HepG2 (cell line): ENCODE measurements around the gene KIAA0930. TPM values are rescaled to one million over a fixed set of nuclear protein-coding genes. Genes with fewer than 3 reads are reported as not detected.

Source experiments
- ATAC-seq: fragments of 200-7000 bp; cut with Tn5 transposase; 3 replicates; pipeline ENCODE4 v1.9.1; 2020; ENCODE audit warnings: mild to moderate bottlenecking, moderate library complexity
- BruUV-seq: library from RNA; stranded (reverse); fragments of 400-500 nt; replicated peaks from 2 replicates; lab custom pipeline; 2021; lab: Mats Ljungman, UMichigan
- CTCF ChIA-PET: fragments of 300-600 bp; formaldehyde crosslinking; extraction: SDS; loops from one replicate; lab custom pipeline; 2021; ENCODE audit warnings: low total read pairs, inconsistent platforms, low intra/inter-chr PET ratio; lab: Yijun Ruan, JAX
- POLR2A ChIA-PET: fragments of 350-600 bp; sonication (Branson Sonifier 250); formaldehyde crosslinking; loops from one replicate; lab custom pipeline; 2020; ENCODE audit warnings: antibody characterized with exemption, inconsistent platforms; lab: Yijun Ruan, JAX
- DNase-seq: peaks from one replicate; pipeline ENCODE4 v3.0.0-alpha.2; 2015; ENCODE audit warnings: low spot score
- FAIRE-seq: peaks from 3 replicates; lab custom pipeline; 2011; peaks lifted over from hg19 to GRCh38; lab: Jason Lieb, UNC
- H2AFZ ChIP-seq: one replicate; pipeline ENCODE4 v1.6.1; 2011; ENCODE audit warnings: low read length, inconsistent platforms
- H3K27ac ChIP-seq: fragments of 300-600 bp; 3 replicates; pipeline ENCODE4 v1.8.0; 2011; ENCODE audit warnings: mixed run types, mild to moderate bottlenecking, mixed read lengths, low read length, inconsistent platforms; ENCODE audit not compliant: insufficient read depth; ENCODE audit errors: extremely low read length
- H3K27me3 ChIP-seq, 2 experiments: fragments of 200-600 bp in 1 of 2; 2 replicates in 1 of 2; 3 replicates in 1 of 2; pipeline versions ENCODE4 v1.6.0 to v1.8.0; 2011; ENCODE audit warnings: low read length in 2 of 2, mild to moderate bottlenecking in 2 of 2, moderate library complexity in 2 of 2, inconsistent platforms in 1 of 2; ENCODE audit not compliant: insufficient read depth in 2 of 2, control insufficient read depth in 1 of 2
- H3K36me3 ChIP-seq, 2 experiments: fragments of 200-600 bp in 1 of 2; replicated peaks in 1 of 2; 2 replicates in 1 of 2; 3 replicates in 1 of 2; pipeline versions ENCODE4 v1.5.1 to v1.8.0; 2011; ENCODE audit warnings: low read length in 2 of 2, inconsistent platforms in 1 of 2; ENCODE audit not compliant: insufficient read depth in 2 of 2, control insufficient read depth in 1 of 2
- H3K4me1 ChIP-seq: 2 replicates; pipeline ENCODE4 v1.5.1; 2012; ENCODE audit warnings: low read length, inconsistent platforms; ENCODE audit not compliant: insufficient read depth
- H3K4me2 ChIP-seq: 2 replicates; pipeline ENCODE4 v1.6.0; 2011; ENCODE audit warnings: low read depth, low read length, inconsistent platforms
- H3K4me3 ChIP-seq, 3 experiments: fragments of 200-600 bp in 1 of 3; sonication (generic), shearing (Covaris generic) in 1 of 3; replicated peaks in 1 of 3; 2 replicates each; pipeline ENCODE4 v1.5.1; 2011 to 2016; ENCODE audit warnings: low read length in 3 of 3, inconsistent platforms in 2 of 3, low read depth in 2 of 3, mild to moderate bottlenecking in 2 of 3, control low read depth in 1 of 3, mixed read lengths in 1 of 3; ENCODE audit not compliant: insufficient read depth in 1 of 3
- H3K79me2 ChIP-seq: one replicate; pipeline ENCODE4 v1.6.1; 2011; ENCODE audit warnings: low read length, inconsistent platforms; ENCODE audit not compliant: insufficient read depth
- H3K9ac ChIP-seq: 2 replicates; pipeline ENCODE4 v1.6.0; 2011; ENCODE audit warnings: mild to moderate bottlenecking, low read depth, low read length, inconsistent platforms; ENCODE audit not compliant: insufficient read depth
- H3K9me3 ChIP-seq: 2 replicates; pipeline ENCODE4 v1.5.1; 2012; ENCODE audit warnings: mild to moderate bottlenecking, low read length
- H4K20me1 ChIP-seq: 2 replicates; pipeline ENCODE4 v1.6.0; 2011; ENCODE audit warnings: inconsistent platforms, mild to moderate bottlenecking, low read length, moderate library complexity; ENCODE audit not compliant: insufficient read depth
- BORCS8-MEF2B ChIP-seq: sonication (generic); formaldehyde crosslinking; IDR thresholded peaks from 2 replicates; pipeline ENCODE4 v1.8.0; 2022; ENCODE audit warnings: mild to moderate bottlenecking, missing genetic modification reagents
- CCAR2 ChIP-seq: fragments of 200-400 bp; formaldehyde crosslinking; optimal IDR thresholded peaks from 2 replicates; pipeline ENCODE3; 2018; ENCODE audit warnings: low read depth, mild to moderate bottlenecking, low read length, moderate library complexity
- FOSL2 ChIP-seq: sonication (generic); formaldehyde crosslinking; IDR thresholded peaks from 2 replicates; pipeline ENCODE4 v1.4.0; 2020; ENCODE audit warnings: missing genetic modification reagents
- MAFK ChIP-seq, 2 experiments: IDR thresholded peaks in 1 of 2; conservative IDR thresholded peaks in 1 of 2; 2 replicates each; pipeline ENCODE4 v1.6.1; 2011; ENCODE audit warnings: improper control_type of control experiment in 2 of 2, low read length in 2 of 2
- MED1 ChIP-seq: sonication (generic); formaldehyde crosslinking; IDR thresholded peaks from 2 replicates; pipeline ENCODE4 v1.4.0; 2020; ENCODE audit warnings: missing genetic modification reagents
- NBN ChIP-seq: fragments of 450-650 bp; conservative IDR thresholded peaks from 2 replicates; pipeline ENCODE4 v1.6.1; 2017
- PAX8 ChIP-seq: sonication (generic); formaldehyde crosslinking; IDR thresholded peaks from 2 replicates; pipeline ENCODE4 v1.8.0; 2022; ENCODE audit warnings: mild to moderate bottlenecking, missing genetic modification reagents, borderline replicate concordance
- PRPF4 ChIP-seq: fragments of 200-400 bp; formaldehyde crosslinking; IDR thresholded peaks from 2 replicates; pipeline ENCODE4 v1.6.1; 2016; ENCODE audit warnings: low read length, low read depth; ENCODE audit not compliant: poor library complexity, severe bottlenecking
- TEF ChIP-seq: sonication (generic); formaldehyde crosslinking; IDR thresholded peaks from 2 replicates; pipeline ENCODE4 v1.5.0; 2020; ENCODE audit warnings: missing genetic modification reagents
- TSC22D2 ChIP-seq: sonication (generic); formaldehyde crosslinking; IDR thresholded peaks from 2 replicates; pipeline ENCODE4 v1.5.1; 2020; ENCODE audit warnings: missing genetic modification reagents, mild to moderate bottlenecking, borderline replicate concordance
- ZBTB37 ChIP-seq: sonication (generic); formaldehyde crosslinking; IDR thresholded peaks from 2 replicates; pipeline ENCODE4 v1.4.0; 2020; ENCODE audit warnings: mild to moderate bottlenecking, missing genetic modification reagents
- ZNF562 ChIP-seq: sonication (generic); formaldehyde crosslinking; IDR thresholded peaks from 2 replicates; pipeline ENCODE4 v1.8.0; 2022; ENCODE audit warnings: missing genetic modification reagents, borderline replicate concordance
- ZNF605 ChIP-seq: sonication (generic); formaldehyde crosslinking; IDR thresholded peaks from 2 replicates; pipeline ENCODE4 v1.8.0; 2022; ENCODE audit warnings: mild to moderate bottlenecking, missing genetic modification reagents
- ZNF746 ChIP-seq: sonication (generic); formaldehyde crosslinking; IDR thresholded peaks from 2 replicates; pipeline ENCODE4 v1.8.0; 2022; ENCODE audit warnings: mild to moderate bottlenecking, missing genetic modification reagents
- WGBS: methylation state at CpG from one replicate; pipeline ENCODE4 v1.1.6; 2017; ENCODE audit warnings: low lambda C conversion rate; 5-methylcytosine and 5-hydroxymethylcytosine counted together
- in situ Hi-C: cut with HindIII; loops from 2 replicates; pipeline ENCODE4 v1.10.0; 2017; ENCODE audit warnings: low pct_unique_long_range_greater_than_20kb; ENCODE audit not compliant: extremely low pct_ligation_motif_present
- intact Hi-C: fragments of 100-400 bp; cut with micrococcal nuclease; formaldehyde crosslinking; loops from one replicate; pipeline ENCODE4 v1.10.0; 2022; ENCODE audit not compliant: unreplicated experiment
- polyA plus RNA-seq, 8 experiments: library from polyadenylated mRNA; depleted of rRNA in 3 of 8; stranded (reverse) in 7 of 8; unstranded in 1 of 8; fragments of >200 nt; fragmentation: Illumina TruSeq in 4 of 8; extraction: Trizol in 4 of 8; gene quantifications; 2 replicates each; pipeline versions ENCODE4 v1.2.1 to v1.2.3, GENCODE V29; 2011 to 2016; ENCODE audit warnings: low read depth in 4 of 8, missing spikeins in 1 of 8, mixed read lengths in 1 of 8; ENCODE audit not compliant: insufficient read depth in 1 of 8
- total RNA-seq, 5 experiments: library from RNA; depleted of rRNA; stranded (reverse); fragments of >200 nt; fragmentation: Illumina TruSeq; extraction: Trizol; gene quantifications; 2 replicates each; pipeline ENCODE4 v1.2.3, GENCODE V29; 2016; ENCODE audit warnings: low read depth in 1 of 5

The KIAA0930 gene
- total and polyA plus RNA-seq, 2 of the 13 experiments (the other 11 are each of a cell fraction or from before 2014, with no cell fraction given), result 27.0 to 38.2 TPM

GRCh38 chr22:45203150-45203951 lies 37.3 kb downstream of the KIAA0930 start:
- in situ Hi-C loops, result no loop called here
- Histone ChIP-seq H4K20me1 (no peaks in the 10 kb centered on the region; the same call in 1 of the 2 replicates), H2AFZ (no peak overlapping the region), H3K79me2 (no peaks in the 10 kb centered on the region), H3K36me3 (peaks cover 14 to 22% of the 10 kb centered on the region in 2 experiments), H3K4me2 (no peak overlapping the region), H3K27me3 (no peaks in the 10 kb centered on the region), H3K27ac (no peak overlapping the region), H3K9ac (no peak overlapping the region), H3K4me1 (no peaks in the 10 kb centered on the region), H3K9me3 (no peaks in the 10 kb centered on the region), H3K4me3 (no peak overlapping the region)
- WGBS, result 95% methylated on average over 17 of the region's 40 CpGs
- CTCF ChIA-PET, result no interaction called here
- TF ChIP-seq CCAR2 (no peak), PRPF4 (no peak)
- FAIRE-seq (no peak), ATAC-seq (no peak), DNase-seq (no peak)
- POLR2A ChIA-PET, result no interaction called here
- BruUV-seq, result no TSS peak
- intact Hi-C loops, result no loop called here

- H3K9me3 ChIP-seq, result no peaks in the 10 kb centered on the region
- H3K4me3 ChIP-seq, result no peak overlapping the region
- DNase-seq (no peak), FAIRE-seq (no peak), ATAC-seq (no peak)
- in situ Hi-C loops (no loop called here), intact Hi-C loops (no loop called here)
- no peak overlapping the region for H3K27ac ChIP-seq
- H3K9ac ChIP-seq, result no peak overlapping the region
- no peaks in the 10 kb centered on the region; the same call in 1 of the 2 replicates for H4K20me1 ChIP-seq
- no TSS peak for BruUV-seq
- H3K79me2 ChIP-seq, result no peaks in the 10 kb centered on the region
- 98% methylated on average over 9 of the region's 36 CpGs for WGBS
- H2AFZ ChIP-seq, result no peak overlapping the region
- H3K36me3 ChIP-seq, result peaks cover 18 to 25% of the 10 kb centered on the region in 2 experiments
- no peaks in the 10 kb centered on the region for H3K27me3 ChIP-seq
- no peak for TF ChIP-seq ZBTB37 (CRISPR knock-in tag)
- no peak for TF ChIP-seq TEF (CRISPR knock-in tag)
- TF ChIP-seq PAX8 (CRISPR knock-in tag), result no peak
- no peak for TF ChIP-seq MED1 (CRISPR knock-in tag)
- no peak for TF ChIP-seq MAFK (conservative IDR thresholded peaks at IDR 0.05 in 1 of 2, IDR thresholded peaks at IDR 0.05 in 1 of 2; ENCODE audit: low read length in 2 of 2)
- no peak for TF ChIP-seq ZNF562 (CRISPR knock-in tag)
- TF ChIP-seq NBN, result no peak
- no peak for TF ChIP-seq FOSL2
- no peak for TF ChIP-seq TSC22D2
- TF ChIP-seq ZNF746 (CRISPR knock-in tag), result no peak
- no peak for TF ChIP-seq BORCS8-MEF2B (CRISPR knock-in tag)
- TF ChIP-seq ZNF605 (CRISPR knock-in tag), result no peak
- ChIA-PET CTCF (no interaction called here), POLR2A (no interaction called here)
- H3K4me1 ChIP-seq, result no peaks in the 10 kb centered on the region
- H3K4me2 ChIP-seq, result no peak overlapping the region
These were observed 38.2 kb downstream of the KIAA0930 start for GRCh38 chr22:45202333-45203149.
